MG63 (cell line): ENCODE results near the gene VRK2. TPM values are rescaled to one million over a fixed set of nuclear protein-coding genes. Genes with fewer than 3 reads are reported as not detected.
A peak's percentile ranks its signal among the peaks of the same experiment; 100 is the strongest.
"Not testable (repeated sequence)": the region's sequence is repeated elsewhere in the genome, so short reads cannot be mapped to it uniquely, and the experiment has no call there.

Source experiments
- DNase-seq: peaks from one replicate; pipeline ENCODE4 v3.0.0-alpha.2; 2020
- H3K27me3 ChIP-seq: fragments of 250-450 bp; sonication (Bioruptor Pico); 2 replicates; pipeline ENCODE4 v1.5.1; 2020; ENCODE audit warnings: mild to moderate bottlenecking, moderate library complexity
- H3K36me3 ChIP-seq: fragments of 250-450 bp; sonication (Bioruptor Pico); 2 replicates; pipeline ENCODE4 v1.5.1; 2020; ENCODE audit warnings: mild to moderate bottlenecking, moderate library complexity
- H3K4me3 ChIP-seq: fragments of 250-450 bp; sonication (Bioruptor Pico); 2 replicates; pipeline ENCODE4 v1.5.1; 2020; ENCODE audit warnings: mild to moderate bottlenecking, moderate library complexity
- H3K9me3 ChIP-seq: fragments of 250-450 bp; sonication (Bioruptor Pico); 2 replicates; pipeline ENCODE4 v1.5.1; 2020; ENCODE audit warnings: mild to moderate bottlenecking, moderate library complexity
- total RNA-seq: library from RNA; depleted of rRNA; stranded (reverse); fragments of >200 nt; shearing (Covaris generic); gene quantifications from 2 replicates; pipeline ENCODE4 v1.2.3, GENCODE V29; 2014; ENCODE audit warnings: low replicate concordance

VRK2 gene
- total RNA-seq, 1 experiment from 2014 or later = 24.9 TPM

DNA sequence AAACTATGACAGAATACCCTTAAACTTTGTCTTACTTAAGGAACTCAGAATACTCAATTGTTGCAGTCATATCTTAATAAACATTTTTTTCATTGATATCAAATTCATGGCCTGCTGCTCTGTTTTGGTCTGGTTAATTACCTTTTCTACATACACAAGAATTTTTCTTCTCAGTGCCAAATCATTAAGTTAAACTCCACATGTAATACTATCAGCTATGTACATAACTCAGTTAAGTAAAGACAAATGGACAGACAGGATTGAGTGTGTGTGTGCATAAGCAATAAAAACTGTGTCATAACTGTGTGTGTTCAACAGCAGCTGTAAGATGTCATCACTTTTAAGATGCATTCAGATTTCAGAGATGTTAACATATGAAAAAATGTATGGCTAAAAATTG lies 34.4 kb downstream of the VRK2 start:
- H3K9me3 ChIP-seq = peaks cover 8% of the 10 kb centered on the region
- DNase-seq = no peak

DNA sequence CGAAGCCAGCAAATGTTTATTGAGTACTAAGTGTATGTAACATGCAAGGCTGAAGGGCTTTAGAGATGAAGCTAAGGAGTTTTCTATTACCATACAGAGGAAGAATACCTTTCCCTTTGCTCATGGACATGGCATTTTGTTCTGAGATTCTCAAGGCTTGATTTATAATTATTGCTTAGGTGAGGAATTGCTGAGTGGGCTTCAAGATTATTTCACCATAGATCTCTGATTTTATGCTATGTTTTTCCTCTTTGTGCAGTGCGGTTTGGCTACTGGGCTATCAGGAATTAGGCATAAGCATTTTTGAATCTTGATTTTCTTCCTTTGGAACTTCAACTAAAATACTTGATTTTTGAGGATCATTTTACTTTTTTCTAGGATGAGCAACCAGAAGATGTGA lies 42.5 kb downstream of the VRK2 start:
- Histone ChIP-seq H3K36me3 (peaks cover 34% of the 10 kb centered on the region), H3K27me3 (no peaks in the 10 kb centered on the region), H3K4me3 (no peak overlapping the region), H3K9me3 (no peaks in the 10 kb centered on the region)
- DNase-seq = no peak

More for the DNA sequence above, 34.4 kb downstream of the VRK2 start:
- no peaks in the 10 kb centered on the region for H3K27me3 ChIP-seq
- H3K36me3 ChIP-seq = peaks cover 12% of the 10 kb centered on the region
- no peak overlapping the region for H3K4me3 ChIP-seq

DNA sequence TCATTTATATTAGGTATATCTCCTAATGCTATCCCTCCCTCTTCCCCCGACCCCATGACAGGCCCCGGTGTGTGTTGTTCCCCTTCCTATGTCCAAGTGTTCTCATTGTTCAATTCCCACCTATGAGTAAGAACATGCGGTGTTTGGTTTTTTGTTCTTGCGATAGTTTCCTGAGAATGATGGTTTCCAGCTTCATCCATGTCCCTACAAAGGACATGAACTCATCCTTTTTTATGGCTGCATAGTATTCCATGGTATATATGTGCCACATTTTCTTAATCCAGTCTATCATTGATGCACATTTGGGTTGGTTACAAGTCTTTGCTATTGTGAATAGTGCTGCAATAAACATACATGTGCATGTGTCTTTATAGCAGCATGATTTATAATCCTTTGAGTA lies 46.2 kb downstream of the VRK2 start:
- DNase-seq, H3K9me3 ChIP-seq, H3K4me3 ChIP-seq, H3K27me3 ChIP-seq: not testable (repeated sequence)
- peaks cover 34% of the 10 kb centered on the region for H3K36me3 ChIP-seq

DNA sequence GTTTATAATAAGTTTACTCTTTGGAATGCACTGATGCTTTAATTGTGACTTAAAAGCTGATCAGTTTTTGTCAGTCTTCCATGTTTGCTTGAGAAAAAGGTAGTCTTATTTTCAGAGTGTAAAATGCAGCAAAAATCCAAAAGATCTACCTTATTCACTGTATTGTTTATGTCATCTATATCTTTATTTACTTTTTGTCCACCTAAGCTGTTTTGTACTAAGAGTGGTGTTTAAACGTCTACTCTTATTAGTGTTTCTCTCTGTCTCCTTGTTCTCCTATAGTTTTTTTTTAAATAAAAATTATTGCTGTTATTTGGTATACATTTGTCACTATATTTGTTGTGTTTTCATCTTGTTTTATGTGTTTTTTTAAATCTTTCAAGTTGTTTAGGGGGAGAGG lies 50.4 kb downstream of the VRK2 start:
- Histone ChIP-seq H3K9me3 (0 out of 2 replicates have a peak, but pooled peaks cover 3% of the 10 kb centered on the region), H3K4me3 (no peak overlapping the region)
- no peak for DNase-seq

DNA sequence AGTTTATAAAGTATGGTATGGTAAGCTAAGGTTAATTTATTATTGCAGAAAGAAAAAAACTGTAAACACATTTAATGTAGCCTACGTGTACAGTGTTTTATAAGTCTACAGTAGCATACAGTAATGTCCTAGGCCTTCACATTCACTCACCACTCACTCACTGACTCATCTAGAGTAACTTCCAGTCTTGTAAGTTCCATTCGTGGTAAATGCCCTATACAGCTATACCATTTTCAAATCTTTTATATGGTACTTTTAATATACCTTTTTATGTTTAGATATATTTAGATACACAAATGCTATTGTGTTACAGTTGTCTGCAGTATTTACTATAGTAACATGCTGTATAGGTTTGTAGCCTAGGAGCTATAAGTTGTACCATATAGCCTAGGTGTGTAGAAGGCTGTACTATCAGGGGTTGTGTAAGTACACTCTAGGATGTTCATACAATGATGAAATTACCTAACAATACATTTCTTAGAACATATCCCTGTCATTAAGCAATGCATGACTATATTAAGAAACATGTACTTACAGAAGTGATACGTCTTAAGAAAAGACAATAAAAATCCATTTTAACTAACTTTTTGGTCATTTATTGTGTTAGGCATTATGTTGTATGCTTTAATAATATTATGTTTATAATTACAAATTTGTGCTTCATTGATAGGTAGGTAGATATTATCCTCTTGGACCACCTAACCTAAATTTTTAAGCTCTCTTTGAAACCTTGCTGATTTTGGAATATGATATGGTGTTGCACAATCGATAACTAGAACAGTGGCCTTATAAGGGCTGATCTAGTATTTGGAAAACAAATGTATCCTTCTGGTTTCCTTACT lies 51.9 kb downstream of the VRK2 start:
- no peak for DNase-seq
- H3K27me3 ChIP-seq = no peaks in the 10 kb centered on the region
- H3K9me3 ChIP-seq = 0 out of 2 replicates have a peak, but pooled peaks cover 3% of the 10 kb centered on the region
- peaks cover 10% of the 10 kb centered on the region; the same call in 1 of the 2 replicates for H3K36me3 ChIP-seq
- H3K4me3 ChIP-seq = no peak overlapping the region

More for the DNA sequence above, 50.4 kb downstream of the VRK2 start:
- H3K36me3 ChIP-seq = peaks cover 18% of the 10 kb centered on the region
- no peaks in the 10 kb centered on the region for H3K27me3 ChIP-seq

DNA sequence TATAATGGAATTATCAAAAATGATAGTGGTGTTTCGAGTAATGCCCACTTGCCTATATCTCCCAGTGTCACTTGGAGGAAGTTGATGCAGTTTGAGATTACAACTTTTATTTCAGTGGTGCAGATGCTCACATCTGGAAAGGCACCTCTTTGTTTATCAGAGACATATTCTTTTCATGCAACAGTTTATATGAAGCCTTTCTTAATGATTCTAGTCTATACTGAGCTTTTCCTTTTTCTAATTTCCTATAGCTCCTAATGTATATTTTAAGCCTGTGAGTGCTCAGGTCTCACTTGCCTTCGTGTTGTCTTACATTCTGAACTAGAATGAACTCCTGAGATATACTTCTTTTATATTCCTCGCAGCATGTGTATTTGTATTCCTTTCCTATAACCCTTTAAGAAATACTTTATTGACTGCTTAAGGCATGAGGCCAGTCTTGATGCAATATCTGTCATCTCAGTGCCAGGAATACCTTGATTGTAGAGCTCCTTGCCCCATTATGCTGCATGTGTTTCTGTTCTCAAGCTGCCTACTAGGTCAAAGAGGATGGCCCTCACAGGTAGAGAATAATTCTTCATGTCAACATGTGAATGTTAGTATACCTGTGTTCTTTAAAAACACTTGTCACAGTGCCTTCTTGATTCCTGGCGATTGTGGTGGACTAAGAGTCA lies 52.6 kb downstream of the VRK2 start:
- Histone ChIP-seq H3K27me3 (no peaks in the 10 kb centered on the region), H3K9me3 (peaks cover 6% of the 10 kb centered on the region), H3K4me3 (no peak overlapping the region), H3K36me3 (peaks cover 10% of the 10 kb centered on the region; the same call in 1 of the 2 replicates)
- no peak for DNase-seq

DNA sequence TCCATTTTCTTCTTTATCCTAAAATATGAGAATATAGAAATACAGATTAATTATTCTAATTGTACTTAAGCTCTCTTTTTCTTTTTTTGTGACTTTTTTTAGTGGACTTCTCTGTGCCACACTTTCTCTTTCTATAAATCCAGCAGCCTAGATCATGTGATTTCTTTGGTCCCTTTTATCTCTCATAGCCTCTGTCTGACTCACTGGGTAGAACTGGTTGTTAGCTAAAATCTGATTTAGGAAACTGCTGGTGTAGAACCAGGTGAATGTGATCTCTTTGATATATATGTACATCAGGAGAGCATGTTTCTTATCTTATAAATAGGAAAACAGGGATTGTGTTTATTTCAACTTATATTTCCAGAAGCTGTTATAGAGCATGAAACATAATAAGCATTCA lies 54.9 kb downstream of the VRK2 start:
- Histone ChIP-seq H3K4me3 (no peak overlapping the region), H3K36me3 (peaks cover 10% of the 10 kb centered on the region; the same call in 1 of the 2 replicates), H3K27me3 (no peaks in the 10 kb centered on the region), H3K9me3 (peaks cover 3% of the 10 kb centered on the region)
- no peak for DNase-seq

DNA sequence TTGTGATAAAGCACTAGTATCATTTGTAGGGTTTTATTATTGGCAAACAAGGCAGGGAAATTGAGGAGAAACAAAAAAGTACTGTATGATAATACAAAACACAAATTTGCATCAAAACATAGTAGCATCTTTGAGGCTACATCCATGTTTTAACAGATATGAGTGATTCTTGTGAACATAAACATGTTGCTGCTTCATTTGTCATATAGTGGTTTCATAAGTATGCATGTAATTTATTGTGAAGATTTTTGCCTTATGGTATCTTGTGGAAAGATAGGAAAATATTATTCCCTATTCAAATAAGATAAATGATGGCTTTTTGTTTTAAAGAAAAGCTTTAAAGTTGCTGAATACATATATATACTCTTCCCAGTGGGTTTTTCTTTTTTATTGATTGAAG lies 60.3 kb downstream of the VRK2 start:
- no peak for DNase-seq
- no peak overlapping the region for H3K4me3 ChIP-seq

DNA sequence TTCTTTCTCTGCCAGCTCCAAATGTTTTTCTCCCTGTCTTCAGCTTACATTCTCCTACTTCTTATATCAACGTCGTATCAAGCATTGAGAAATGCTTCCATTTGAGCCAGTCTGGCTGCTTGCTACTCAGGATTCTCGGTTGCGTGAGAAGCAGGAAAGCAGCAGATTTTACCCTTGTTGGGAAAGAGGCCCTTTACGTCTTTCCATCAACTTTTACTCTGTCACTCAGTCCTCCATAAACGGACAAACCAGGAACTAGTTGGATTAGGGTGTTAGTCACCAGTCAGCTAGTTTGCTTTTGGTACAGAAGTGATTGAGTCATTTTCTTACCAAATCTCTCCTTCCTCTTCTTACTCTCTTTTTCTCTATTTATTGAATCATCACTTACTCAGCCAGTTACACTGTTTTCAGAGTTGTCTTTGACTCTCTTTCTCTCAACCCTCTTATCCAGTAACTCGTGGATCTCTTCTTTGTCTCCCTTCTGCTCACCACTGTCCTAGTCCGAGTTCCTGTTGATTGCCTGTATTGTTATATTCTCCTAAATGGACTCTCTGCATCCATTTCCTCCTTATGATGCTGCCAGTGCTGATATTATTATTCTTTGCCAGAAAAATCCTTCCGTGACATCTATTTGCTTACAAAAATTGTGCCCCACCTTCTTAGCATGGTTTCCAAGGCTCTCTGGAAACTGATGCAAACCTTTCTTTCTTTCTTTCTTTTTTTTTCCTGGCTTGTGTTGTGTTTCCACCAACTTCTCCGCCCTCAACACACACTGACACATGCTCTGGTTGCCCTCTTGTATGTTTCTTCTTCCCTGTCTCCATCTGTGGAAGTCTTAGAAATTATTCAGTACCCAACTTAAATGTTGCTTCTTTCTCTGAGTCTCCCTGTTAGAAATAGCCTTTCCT lies 61.5 kb downstream of the VRK2 start:
- Histone ChIP-seq H3K9me3 (peaks cover 3% of the 10 kb centered on the region), H3K27me3 (no peaks in the 10 kb centered on the region), H3K4me3 (peak overlapping the region; percentile 9), H3K36me3 (no peaks in the 10 kb centered on the region; the same call in 1 of the 2 replicates)
- DNase-seq = peak; percentile 71

More for the DNA sequence above, 60.3 kb downstream of the VRK2 start:
- Histone ChIP-seq H3K27me3 (no peaks in the 10 kb centered on the region), H3K9me3 (peaks cover 3% of the 10 kb centered on the region), H3K36me3 (peaks cover 3% of the 10 kb centered on the region; the same call in 1 of the 2 replicates)

DNA sequence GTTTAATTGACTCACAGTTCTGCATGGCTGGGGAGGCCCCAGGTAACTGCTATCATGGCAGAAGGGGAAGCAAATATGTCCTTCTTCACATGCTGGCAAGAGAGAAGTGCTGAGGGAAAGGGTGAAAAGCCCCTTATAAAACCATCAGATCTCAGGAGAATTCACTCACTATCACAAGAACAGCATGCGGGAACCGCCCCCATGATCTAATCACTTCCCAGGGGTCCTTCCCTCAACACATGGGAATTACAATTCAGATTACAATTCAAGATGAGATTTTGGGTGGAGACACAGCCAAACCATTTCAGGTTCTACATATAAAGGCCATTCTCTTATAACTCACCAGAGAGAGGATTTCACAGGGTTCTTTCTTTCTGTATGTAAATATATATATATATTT lies 62.9 kb downstream of the VRK2 start:
- Histone ChIP-seq H3K27me3 (no peaks in the 10 kb centered on the region), H3K36me3 (peaks cover 2% of the 10 kb centered on the region), H3K9me3 (no peaks in the 10 kb centered on the region), H3K4me3 (no peak overlapping the region)
- DNase-seq = no peak

DNA sequence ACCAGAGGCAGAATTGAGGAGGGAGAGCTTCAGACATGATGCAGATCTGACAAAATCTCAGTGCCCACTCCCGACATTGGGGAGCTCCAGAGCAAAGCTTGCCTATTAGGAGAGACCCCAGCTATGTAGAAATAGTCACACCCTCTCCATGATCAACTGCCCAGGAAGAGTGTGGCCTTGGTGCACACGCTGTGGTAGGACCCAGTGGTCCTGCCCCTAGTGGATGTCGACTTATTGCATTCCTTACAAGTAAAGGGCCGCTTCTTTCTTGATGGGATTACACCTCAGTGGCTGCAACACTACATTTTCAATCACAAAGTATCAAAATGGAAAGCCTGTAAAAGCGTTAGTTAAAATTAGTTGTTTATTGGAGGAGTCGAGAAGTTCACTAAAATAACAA lies 64.2 kb downstream of the VRK2 start:
- no peak for DNase-seq
- H3K36me3 ChIP-seq = peaks cover 2% of the 10 kb centered on the region
- H3K4me3 ChIP-seq = no peak overlapping the region
- no peaks in the 10 kb centered on the region for H3K27me3 ChIP-seq
- H3K9me3 ChIP-seq = no peaks in the 10 kb centered on the region

DNA sequence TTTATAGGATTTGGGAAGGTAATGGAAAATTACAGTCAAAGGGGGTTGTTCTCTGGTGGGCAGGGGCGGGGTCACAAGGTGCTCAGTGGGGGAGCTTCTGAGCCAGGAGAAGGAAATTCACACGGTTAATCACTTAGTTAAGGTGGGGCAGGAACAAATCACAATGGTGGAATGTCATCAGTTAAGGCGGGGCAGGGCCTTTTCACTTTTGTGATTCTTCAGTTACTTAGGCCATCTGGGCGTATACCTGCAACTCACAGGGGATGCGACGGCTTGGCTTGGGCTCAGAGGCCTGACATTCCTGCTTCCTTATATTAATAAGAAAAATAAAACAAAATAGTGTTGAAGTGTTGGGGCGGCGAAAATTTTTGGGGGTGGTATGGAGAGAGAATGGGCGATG lies 67.0 kb downstream of the VRK2 start:
- H3K36me3 ChIP-seq, H3K27me3 ChIP-seq, H3K4me3 ChIP-seq, H3K9me3 ChIP-seq, DNase-seq: not testable (repeated sequence)

DNA sequence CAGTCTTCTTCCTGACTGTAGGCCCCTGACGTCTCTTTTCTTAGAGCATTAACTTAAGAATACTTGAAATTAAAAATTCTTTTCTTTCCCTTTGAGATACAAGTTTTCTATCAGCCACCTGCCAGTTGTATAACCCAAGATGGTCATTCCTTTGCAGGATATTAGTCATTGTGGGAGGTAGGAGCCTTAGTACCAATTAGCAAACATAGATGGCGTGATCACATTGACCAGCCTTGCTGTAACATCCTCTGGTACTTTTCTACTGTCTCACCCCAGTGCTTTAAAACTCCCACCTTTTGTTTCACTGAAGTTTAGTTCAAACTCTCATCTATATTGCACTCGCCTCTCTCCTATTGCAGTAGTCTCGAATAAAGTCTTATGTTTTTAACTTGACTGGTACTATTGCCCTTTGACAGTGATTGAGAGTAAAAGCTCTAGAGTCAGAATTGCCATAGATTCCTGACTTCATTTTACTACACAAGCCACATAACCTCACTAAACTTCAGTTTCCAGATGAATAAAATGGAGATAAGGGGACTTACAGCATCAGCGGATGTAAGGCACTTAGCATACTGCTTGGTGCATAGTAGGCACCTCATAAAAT lies 74.1 kb downstream of the VRK2 start:
- Histone ChIP-seq H3K9me3 (peaks cover 4% of the 10 kb centered on the region), H3K27me3 (no peaks in the 10 kb centered on the region), H3K4me3 (no peak overlapping the region), H3K36me3 (peaks cover 11% of the 10 kb centered on the region)
- DNase-seq = no peak

DNA sequence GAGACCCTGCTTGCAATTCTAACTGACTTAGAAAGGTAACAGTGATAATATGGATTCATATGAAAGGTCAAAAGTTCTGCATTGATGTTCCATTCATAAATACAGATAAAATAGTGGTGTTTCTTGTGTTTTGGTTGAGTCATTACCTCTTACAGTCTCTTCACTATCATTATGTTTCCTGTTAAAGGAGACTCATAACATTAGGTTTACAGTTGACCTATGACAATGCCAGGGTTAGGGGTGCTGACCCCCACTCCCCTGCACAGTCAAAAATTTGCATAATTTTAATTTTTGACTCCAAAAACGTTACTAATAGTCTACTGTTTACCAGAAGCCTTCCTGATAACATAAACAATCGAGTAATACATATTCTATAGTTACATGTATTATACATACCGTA lies 75.4 kb downstream of the VRK2 start:
- peaks cover 4% of the 10 kb centered on the region for H3K9me3 ChIP-seq
- H3K27me3 ChIP-seq = no peaks in the 10 kb centered on the region
- H3K4me3 ChIP-seq = no peak overlapping the region
- H3K36me3 ChIP-seq = peaks cover 11% of the 10 kb centered on the region
- no peak for DNase-seq

DNA sequence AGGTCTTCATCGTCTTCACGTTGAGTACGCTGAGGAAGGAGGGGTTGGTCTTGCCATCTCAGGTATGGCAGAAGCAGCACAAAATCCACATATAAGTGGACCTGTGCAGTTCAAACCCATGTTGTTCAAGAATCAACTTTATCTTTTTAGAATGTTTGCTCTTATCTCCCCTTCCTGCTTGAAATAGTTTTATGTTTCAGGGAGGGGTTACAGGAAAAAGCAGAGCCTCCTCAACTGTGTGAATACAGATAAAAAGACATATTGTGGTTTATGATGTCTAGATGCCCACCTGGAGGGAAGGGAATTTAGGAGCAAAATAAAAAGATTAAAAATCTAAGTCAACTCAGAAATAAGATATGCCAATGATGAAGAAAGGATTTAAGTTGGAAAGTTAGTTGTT lies 75.9 kb downstream of the VRK2 start:
- Histone ChIP-seq H3K27me3 (no peaks in the 10 kb centered on the region), H3K36me3 (peaks cover 11% of the 10 kb centered on the region), H3K9me3 (peaks cover 4% of the 10 kb centered on the region), H3K4me3 (no peak overlapping the region)
- DNase-seq = no peak

DNA sequence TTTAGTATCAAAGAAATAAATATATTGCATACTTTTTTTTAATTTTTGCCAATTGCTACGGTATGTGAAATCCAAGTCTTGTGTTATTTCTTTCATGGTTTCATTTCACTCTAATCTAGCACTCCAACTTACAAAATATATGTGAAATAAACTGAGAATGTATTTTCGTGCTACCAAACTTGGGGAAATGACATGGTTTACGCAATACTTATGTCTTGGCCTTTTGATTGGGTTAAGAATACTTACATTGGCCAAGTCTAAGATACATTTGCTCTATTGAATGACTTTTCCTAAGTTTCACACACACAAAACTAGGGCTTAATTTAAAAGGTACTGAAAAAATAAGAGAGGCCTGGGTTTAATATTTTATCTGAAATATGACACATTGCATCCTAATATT lies 80.5 kb downstream of the VRK2 start:
- Histone ChIP-seq H3K27me3 (no peaks in the 10 kb centered on the region), H3K36me3 (peaks cover 7% of the 10 kb centered on the region), H3K9me3 (no peaks in the 10 kb centered on the region), H3K4me3 (no peak overlapping the region)
- DNase-seq = no peak
